ENCODE results near the gene POP5.

- peak; percentile 65 for TF ChIP-seq CTCF (IDR thresholded peaks at IDR 0.05; ENCODE audit: low read depth, low read length)
- TF ChIP-seq POLR2A (IDR thresholded peaks at IDR 0.05; ENCODE audit: extremely low read depth, insufficient read length) = no peak
- TF ChIP-seq MAX (IDR thresholded peaks at IDR 0.05; ENCODE audit: low read depth, low read length) = no peak
- TF ChIP-seq MYC (IDR thresholded peaks at IDR 0.05; ENCODE audit: low read depth, low read length) = no peak
Observed at GRCh38 chr12:120625557-120626419, 44.6 kb upstream of the POP5 start.

All from NB4 (cell line).